IPS-20b (cell line): ENCODE results near the gene UNK.
A peak's percentile ranks its signal among the peaks of the same experiment; 100 is the strongest.
"Not testable (repeated sequence)": the region's sequence is repeated elsewhere in the genome, so short reads cannot be mapped to it uniquely, and the experiment has no call there.

Experiments
- H3K27ac ChIP-seq: one replicate; pipeline ENCODE4 v1.5.1; 2013; ENCODE audit warnings: low read length
- H3K27me3 ChIP-seq: 2 replicates; pipeline ENCODE4 v1.6.1; 2013; ENCODE audit warnings: mild to moderate bottlenecking, low read length, inconsistent platforms; ENCODE audit not compliant: insufficient read depth
- H3K36me3 ChIP-seq: 2 replicates; pipeline ENCODE4 v1.6.1; 2013; ENCODE audit warnings: low read depth, mild to moderate bottlenecking, inconsistent platforms, low read length, moderate library complexity; ENCODE audit not compliant: insufficient read depth
- H3K4me1 ChIP-seq: 2 replicates; pipeline ENCODE4 v1.6.1; 2013; ENCODE audit warnings: mild to moderate bottlenecking, control low read depth, inconsistent platforms, low read length, moderate library complexity; ENCODE audit not compliant: insufficient read depth
- H3K4me3 ChIP-seq: 2 replicates; pipeline ENCODE4 v1.5.1; 2013; ENCODE audit warnings: mild to moderate bottlenecking, low read length, inconsistent platforms
- H3K9ac ChIP-seq: 2 replicates; pipeline ENCODE4 v1.6.1; 2013; ENCODE audit warnings: low read depth, mild to moderate bottlenecking, inconsistent platforms, low read length, moderate library complexity
- H3K9me3 ChIP-seq: 2 replicates; pipeline ENCODE4 v1.6.1; 2013; ENCODE audit warnings: mild to moderate bottlenecking, low read depth, low read length, inconsistent platforms; ENCODE audit not compliant: insufficient read depth

UNK gene

DNA sequence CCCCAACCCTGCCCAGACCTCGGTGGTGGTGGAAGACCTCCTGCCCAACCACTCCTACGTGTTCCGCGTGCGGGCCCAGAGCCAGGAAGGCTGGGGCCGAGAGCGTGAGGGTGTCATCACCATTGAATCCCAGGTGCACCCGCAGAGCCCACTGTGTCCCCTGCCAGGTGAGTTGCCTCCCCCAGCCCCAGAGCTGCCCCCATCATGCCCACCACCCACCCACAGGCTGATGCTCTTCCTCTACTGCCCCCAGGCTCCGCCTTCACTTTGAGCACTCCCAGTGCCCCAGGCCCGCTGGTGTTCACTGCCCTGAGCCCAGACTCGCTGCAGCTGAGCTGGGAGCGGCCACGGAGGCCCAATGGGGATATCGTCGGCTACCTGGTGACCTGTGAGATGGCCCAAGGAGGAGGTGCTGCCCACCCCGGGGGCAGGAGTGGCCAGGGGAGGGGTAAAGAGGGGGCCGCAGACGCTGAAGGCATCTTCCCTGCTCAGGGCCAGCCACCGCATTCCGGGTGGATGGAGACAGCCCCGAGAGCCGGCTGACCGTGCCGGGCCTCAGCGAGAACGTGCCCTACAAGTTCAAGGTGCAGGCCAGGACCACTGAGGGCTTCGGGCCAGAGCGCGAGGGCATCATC lies 28.0 kb upstream of the UNK start:
- Histone ChIP-seq H3K27me3 (peaks cover 20% of the 10 kb centered on the region; the same call in 1 of the 2 replicates), H3K4me1 (no peaks in the 10 kb centered on the region), H3K9me3 (no peaks in the 10 kb centered on the region), H3K27ac (no peak overlapping the region), H3K36me3 (no peaks in the 10 kb centered on the region), H3K4me3 (no peak overlapping the region), H3K9ac (no peak overlapping the region)

DNA sequence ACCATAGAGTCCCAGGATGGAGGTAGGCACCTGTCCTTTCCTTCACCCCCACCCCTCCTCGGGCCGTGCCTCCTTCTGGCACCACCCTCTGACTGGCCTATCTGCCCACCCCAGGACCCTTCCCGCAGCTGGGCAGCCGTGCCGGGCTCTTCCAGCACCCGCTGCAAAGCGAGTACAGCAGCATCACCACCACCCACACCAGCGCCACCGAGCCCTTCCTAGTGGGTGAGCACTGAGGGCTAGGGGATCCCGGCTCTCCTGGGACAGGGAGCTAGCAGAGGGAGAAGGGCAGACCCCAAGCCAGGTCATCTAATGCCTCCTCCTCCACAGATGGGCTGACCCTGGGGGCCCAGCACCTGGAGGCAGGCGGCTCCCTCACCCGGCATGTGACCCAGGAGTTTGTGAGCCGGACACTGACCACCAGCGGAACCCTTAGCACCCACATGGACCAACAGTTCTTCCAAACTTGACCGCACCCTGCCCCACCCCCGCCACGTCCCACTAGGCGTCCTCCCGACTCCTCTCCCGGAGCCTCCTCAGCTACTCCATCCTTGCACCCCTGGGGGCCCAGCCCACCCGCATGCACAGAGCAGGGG lies 27.4 kb upstream of the UNK start:
- Histone ChIP-seq H3K4me3 (no peak overlapping the region), H3K9ac (no peak overlapping the region), H3K4me1 (no peaks in the 10 kb centered on the region), H3K27me3 (peaks cover 20% of the 10 kb centered on the region; the same call in 1 of the 2 replicates), H3K27ac (no peak overlapping the region), H3K36me3 (no peaks in the 10 kb centered on the region), H3K9me3 (no peaks in the 10 kb centered on the region)

DNA sequence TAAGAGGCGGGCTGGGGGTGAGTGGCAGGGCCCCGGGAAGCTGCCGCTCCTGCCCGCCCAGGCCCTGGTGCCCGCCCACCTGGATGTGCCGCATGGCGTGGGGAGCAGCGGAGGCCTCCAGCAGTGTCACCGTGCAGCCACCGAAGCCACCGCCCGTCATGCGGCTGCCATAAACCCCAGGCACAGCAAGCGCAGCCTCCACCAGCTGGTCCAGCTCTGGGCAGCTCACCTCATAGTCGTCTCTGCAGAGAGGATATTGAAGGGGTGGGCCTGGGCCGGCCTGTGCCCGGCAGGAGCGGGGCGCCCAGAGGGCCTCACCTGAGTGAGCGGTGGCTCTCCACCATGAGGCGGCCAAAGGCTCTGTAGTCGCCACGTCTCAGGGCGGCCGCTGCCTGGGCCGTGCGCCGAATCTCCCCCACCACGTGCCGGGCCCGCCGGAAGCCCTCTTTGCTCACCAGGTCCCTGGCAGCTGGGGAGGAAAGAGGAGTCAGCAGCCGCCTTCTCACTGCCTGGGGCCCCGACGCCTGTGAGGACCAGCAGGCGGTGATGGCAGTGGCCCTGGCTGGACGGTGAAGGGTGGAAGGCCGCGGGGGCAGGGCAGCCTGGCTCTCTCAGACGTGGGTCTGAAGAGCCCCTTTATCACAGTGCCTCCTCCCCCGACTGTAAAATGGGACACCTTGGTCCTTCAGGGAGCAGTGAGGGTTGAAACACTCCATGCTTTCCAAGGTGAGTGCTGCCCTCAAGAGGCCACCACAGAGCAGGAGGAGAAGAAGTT lies 26.3 kb upstream of the UNK start:
- H3K9me3 ChIP-seq = no peaks in the 10 kb centered on the region
- no peaks in the 10 kb centered on the region for H3K4me1 ChIP-seq
- H3K9ac ChIP-seq = no peak overlapping the region
- H3K36me3 ChIP-seq = no peaks in the 10 kb centered on the region
- H3K4me3 ChIP-seq = no peak overlapping the region
- H3K27ac ChIP-seq = no peak overlapping the region
- peaks cover 11% of the 10 kb centered on the region; the same call in 1 of the 2 replicates for H3K27me3 ChIP-seq

DNA sequence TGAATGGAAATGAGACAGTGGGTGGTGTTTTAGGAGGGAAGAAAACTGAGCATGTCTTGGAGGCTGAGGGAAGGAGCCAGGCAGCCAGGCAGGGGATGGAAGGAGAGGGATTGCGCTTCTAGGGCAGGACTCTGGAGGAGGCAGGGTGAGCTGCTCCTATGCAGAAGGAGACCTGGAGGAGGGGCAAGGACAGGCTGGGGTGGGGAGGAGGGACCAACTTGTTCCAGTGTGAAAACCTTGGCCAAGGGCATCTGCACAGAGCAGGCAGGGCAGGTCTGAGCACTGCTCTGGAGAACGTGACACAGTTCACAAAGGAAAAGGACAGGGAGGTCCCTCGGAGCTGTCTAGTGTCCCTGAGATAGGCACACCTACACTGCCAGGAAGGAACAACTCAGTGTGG lies 25.1 kb upstream of the UNK start:
- Histone ChIP-seq H3K4me3 (no peak overlapping the region), H3K4me1 (peaks cover 6% of the 10 kb centered on the region; the same call in 1 of the 2 replicates), H3K27ac (no peak overlapping the region), H3K36me3 (no peaks in the 10 kb centered on the region), H3K9me3 (no peaks in the 10 kb centered on the region), H3K9ac (no peak overlapping the region), H3K27me3 (peaks cover 10% of the 10 kb centered on the region; the same call in 1 of the 2 replicates)

DNA sequence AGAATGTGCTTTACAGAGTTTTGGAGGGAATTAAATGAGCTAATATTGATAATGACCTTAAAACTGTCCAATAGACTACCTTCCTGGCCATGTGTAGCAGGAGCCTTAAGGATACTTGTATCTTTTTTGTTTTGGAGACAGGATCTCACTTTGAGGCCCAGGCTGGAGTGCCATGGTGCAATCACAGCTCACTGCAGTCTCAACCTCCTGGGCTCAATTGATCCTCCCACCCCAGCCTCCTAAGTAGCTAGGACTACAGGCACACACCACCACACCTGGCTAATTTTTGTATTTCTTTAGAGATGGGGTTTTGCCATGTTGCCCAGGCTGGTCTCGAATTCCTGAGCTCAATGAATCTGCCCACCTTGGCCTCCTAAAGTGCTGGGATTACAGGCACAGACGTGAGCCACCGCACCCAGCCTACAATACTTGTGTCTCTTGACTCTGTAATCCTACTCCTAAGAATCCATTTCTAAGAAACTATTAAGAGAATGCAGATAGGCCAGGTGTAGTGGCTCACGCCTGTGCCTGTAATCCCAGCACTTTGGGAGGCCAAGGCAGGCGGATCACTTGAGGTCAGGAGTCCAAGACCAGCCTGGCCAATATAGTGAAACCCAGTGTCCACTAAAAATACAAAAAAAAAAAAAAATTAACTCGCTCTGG lies 24.5 kb upstream of the UNK start:
- H3K4me1 ChIP-seq, H3K4me3 ChIP-seq, H3K36me3 ChIP-seq, H3K27ac ChIP-seq, H3K9me3 ChIP-seq, H3K27me3 ChIP-seq, H3K9ac ChIP-seq: not testable (repeated sequence)

DNA sequence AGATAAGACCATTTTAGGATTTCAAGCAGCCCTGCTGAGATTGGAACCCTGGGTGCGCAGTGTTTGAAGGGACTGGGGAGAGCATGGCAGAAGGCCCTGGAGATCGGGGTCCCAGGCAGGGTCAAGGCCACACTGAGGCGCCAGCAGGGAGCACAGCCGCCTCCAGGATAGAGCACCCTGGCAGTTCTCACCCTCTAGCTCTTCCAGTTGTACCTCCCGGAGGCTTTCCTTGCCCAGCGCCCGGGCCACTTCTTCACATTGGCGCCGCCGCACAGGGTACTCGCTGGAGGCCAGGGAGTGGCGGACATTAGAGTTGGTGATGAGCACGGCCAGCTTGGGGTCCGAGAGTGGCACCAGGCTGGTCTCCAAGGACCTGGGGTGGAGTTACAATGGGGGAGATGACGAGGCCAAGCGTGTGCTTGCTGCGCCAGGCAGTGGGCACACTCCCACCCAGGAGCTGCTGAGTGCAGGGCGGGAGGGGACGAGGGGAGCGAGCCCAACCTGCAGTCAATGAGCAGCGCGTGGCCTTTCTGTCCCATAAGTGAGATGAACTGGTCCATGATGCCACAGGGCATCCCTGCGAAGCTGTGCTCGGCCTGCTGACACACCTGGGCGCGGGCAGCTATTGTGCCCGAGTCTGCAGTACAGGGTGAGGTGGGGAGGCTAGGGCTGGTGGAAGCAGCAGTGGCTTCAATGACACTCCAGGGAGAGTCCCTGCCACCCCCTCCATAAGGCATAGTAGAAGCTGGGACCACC lies 21.9 kb upstream of the UNK start:
- Histone ChIP-seq H3K4me1 (peaks cover 6% of the 10 kb centered on the region; the same call in 1 of the 2 replicates), H3K4me3 (no peak overlapping the region), H3K9ac (no peak overlapping the region), H3K36me3 (no peaks in the 10 kb centered on the region), H3K27me3 (peaks cover 5% of the 10 kb centered on the region; the same call in 1 of the 2 replicates), H3K9me3 (no peaks in the 10 kb centered on the region), H3K27ac (no peak overlapping the region)

DNA sequence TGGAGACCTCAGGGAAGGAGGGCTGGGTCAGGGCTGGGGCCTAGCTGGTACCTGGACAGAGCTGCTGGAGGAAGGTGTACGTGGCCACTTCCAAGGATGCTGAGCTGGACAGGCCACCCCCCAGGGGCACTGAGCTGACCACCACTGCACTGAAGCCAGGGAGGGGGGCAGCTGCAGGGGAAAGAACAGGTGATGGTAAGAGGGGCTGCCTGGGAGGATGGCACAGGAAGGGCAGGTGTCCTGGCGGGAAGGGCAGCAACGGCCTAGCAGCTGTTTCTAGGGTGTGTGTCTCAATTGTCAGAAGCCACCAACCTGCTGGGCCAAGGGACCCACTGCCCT lies 21.4 kb upstream of the UNK start:
- H3K9ac ChIP-seq = no peak overlapping the region
- no peak overlapping the region for H3K27ac ChIP-seq

DNA sequence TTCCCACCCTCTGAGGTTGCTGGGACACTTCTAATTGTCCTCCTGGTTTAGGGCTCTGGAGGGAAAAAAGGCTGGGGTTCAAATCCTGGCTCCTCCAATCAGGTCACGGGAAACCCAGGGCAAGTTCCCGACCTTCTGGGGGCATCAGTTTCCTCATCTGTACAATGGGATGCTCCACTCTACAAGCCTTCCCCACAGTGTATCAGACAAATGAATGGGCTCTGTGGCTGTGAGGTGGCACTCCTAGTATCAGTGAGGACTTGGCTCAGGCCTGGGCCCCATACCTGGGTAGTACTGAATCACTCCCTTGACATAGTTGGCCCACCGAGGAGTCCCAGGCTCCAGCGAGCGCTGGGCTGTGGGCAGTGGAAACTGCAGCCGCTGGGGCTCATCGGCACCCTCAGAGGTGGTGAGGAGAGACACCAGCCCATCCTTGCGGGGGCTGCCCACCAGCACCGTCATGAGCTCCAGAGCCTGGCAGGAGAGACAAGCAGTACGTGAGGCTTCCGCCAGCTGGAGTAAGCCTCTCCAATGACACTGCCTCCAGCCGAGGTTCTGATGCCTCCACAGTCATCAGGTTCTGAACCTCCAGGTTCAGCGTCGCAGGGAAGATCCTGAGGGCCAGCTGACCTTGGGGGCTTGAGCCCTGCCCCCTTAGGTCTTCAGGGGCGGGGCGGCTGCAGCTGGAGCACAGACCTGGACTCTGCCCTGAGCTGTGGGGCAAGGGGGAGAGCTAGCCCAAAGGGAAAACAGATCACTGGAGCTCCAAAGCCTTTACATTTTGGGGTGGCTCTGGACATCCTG lies 20.8 kb upstream of the UNK start:
- peaks cover 6% of the 10 kb centered on the region; the same call in 1 of the 2 replicates for H3K4me1 ChIP-seq
- no peaks in the 10 kb centered on the region for H3K9me3 ChIP-seq
- no peaks in the 10 kb centered on the region for H3K36me3 ChIP-seq
- no peak overlapping the region for H3K27ac ChIP-seq
- peak overlapping the region; percentile 67; the same call in 1 of the 2 replicates for H3K9ac ChIP-seq
- peak overlapping the region; percentile 70 for H3K4me3 ChIP-seq
- peaks cover 5% of the 10 kb centered on the region; the same call in 1 of the 2 replicates for H3K27me3 ChIP-seq

More for the DNA sequence above, 21.4 kb upstream of the UNK start:
- no peak overlapping the region for H3K4me3 ChIP-seq
- H3K36me3 ChIP-seq = no peaks in the 10 kb centered on the region
- peaks cover 5% of the 10 kb centered on the region; the same call in 1 of the 2 replicates for H3K27me3 ChIP-seq
- no peaks in the 10 kb centered on the region for H3K9me3 ChIP-seq
- H3K4me1 ChIP-seq = peaks cover 6% of the 10 kb centered on the region; the same call in 1 of the 2 replicates

DNA sequence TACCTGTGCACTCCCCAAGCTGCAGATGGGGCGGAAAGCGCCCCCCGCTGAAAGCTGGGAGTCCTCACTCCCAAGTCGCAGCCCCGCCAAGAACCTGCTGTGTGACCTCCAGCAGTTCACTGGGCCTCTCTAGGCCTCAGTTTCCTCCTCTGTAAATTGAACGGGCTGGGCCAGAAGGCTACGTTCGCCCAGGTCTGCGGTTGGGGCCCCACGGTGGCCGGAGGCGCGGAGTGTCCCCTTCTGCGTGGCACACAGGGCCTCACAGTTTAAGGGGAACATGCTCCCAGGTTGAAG lies 20.2 kb upstream of the UNK start:
- Histone ChIP-seq H3K9me3 (no peaks in the 10 kb centered on the region), H3K4me1 (peaks cover 6% of the 10 kb centered on the region; the same call in 1 of the 2 replicates), H3K27ac (no peak overlapping the region), H3K4me3 (peak overlapping the region; percentile 70), H3K9ac (peak overlapping the region; percentile 67; the same call in 1 of the 2 replicates), H3K36me3 (no peaks in the 10 kb centered on the region), H3K27me3 (peaks cover 5% of the 10 kb centered on the region; the same call in 1 of the 2 replicates)

DNA sequence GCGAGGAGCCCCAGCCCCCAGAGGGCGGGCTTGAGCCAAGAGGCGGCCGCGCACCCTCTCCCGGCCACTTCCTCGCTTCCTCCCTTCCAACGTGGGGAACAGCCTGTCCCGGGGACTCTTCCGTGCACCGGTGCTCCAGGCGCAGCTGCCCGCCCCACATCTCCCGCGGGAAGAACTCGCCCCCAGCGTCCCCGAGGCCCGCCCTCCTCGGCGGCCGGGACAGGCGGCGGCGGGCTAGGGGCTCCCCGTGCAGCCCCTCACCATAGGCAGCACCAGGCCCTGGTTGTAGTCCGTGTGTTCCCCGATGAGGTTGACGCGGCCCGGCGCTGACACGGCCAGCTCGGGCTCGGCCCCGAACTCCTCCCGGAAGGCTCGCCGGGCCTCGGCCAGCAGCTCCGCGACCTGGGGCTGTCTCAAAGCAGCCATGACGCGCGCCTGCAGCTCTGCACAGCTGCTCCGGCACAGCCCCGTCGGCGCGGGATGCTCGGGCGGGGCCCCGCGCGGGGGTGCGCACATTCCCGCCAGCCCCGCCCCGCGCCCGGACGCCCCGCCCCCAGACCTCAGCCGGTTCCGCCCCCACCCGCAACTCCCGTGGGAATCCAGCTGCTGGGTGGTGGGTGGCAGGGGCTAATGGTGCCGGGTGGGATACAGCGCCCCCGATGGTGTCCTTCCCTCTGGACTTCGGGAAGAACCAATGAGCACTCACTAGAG lies 19.7 kb upstream of the UNK start, which contains the start of gene GALK1:
TSS of gene GALK1 (minus strand) at position 482 of the 711 bp plus-strand sequence. CDS start at position 426, 56 bp downstream.
- peak within 1 kb of the TSS; percentile 70 for H3K4me3 ChIP-seq
- H3K27me3 ChIP-seq = peaks cover 5% of the 10 kb centered on the region; the same call in 1 of the 2 replicates
- H3K9me3 ChIP-seq = no peaks in the 10 kb centered on the region
- H3K27ac ChIP-seq = no peak within 1 kb of the TSS
- H3K9ac ChIP-seq = peak within 1 kb of the TSS; percentile 67; the same call in 1 of the 2 replicates
- no peaks in the 10 kb centered on the region for H3K36me3 ChIP-seq
- peaks cover 6% of the 10 kb centered on the region; the same call in 1 of the 2 replicates for H3K4me1 ChIP-seq
